Nephron (organoid): ENCODE results near the gene INPPL1.
"Not testable (repeated sequence)": the region's sequence is repeated elsewhere in the genome, so short reads cannot be mapped to it uniquely, and the experiment has no call there.

Experiments used
- H3K27ac Mint-ChIP-seq, 3 experiments: 2 replicates each; pipeline ENCODE4 v1.8.0; 2020; ENCODE audit warnings: mixed read lengths in 3 of 3, mild to moderate bottlenecking in 2 of 3, moderate library complexity in 1 of 3
- H3K27me3 Mint-ChIP-seq: 2 replicates; pipeline ENCODE4 v1.8.0; 2021; ENCODE audit warnings: low read depth, mild to moderate bottlenecking, moderate library complexity, mixed read lengths
- H3K36me3 Mint-ChIP-seq: 2 replicates; pipeline ENCODE4 v1.8.0; 2020; ENCODE audit warnings: low read depth, mixed read lengths
- H3K4me1 Mint-ChIP-seq: 2 replicates; pipeline ENCODE4 v1.8.0; 2020; ENCODE audit warnings: mixed read lengths
- H3K4me3 Mint-ChIP-seq, 3 experiments: 2 replicates each; pipeline ENCODE4 v1.8.0; 2020; ENCODE audit warnings: mild to moderate bottlenecking in 3 of 3, mixed read lengths in 3 of 3, moderate library complexity in 2 of 3
- H3K9me3 Mint-ChIP-seq: 2 replicates; pipeline ENCODE4 v1.8.0; 2020; ENCODE audit warnings: mixed read lengths
- CTCF ChIP-seq, 3 experiments: fragments of 200-600 bp; sonication (generic); IDR thresholded peaks; one replicate each; pipeline ENCODE4 v1.5.0; 2021; ENCODE audit warnings: antibody characterized with exemption in 3 of 3; ENCODE audit not compliant: unreplicated experiment in 3 of 3

The INPPL1 gene

GRCh38 chr11:72188267-72188666 lies 36.3 kb upstream of the INPPL1 start:
- H3K27me3 Mint-ChIP-seq, result peaks cover 3% of the 10 kb centered on the region
- TF ChIP-seq CTCF (IDR thresholded peaks at IDR 0.05; ENCODE audit: unreplicated experiment in 3 of 3), result no peak
- no peaks in the 10 kb centered on the region for H3K9me3 Mint-ChIP-seq
- no peak overlapping the region for H3K4me3 Mint-ChIP-seq
- H3K4me1 Mint-ChIP-seq, result peaks cover 41% of the 10 kb centered on the region
- H3K36me3 Mint-ChIP-seq, result no peaks in the 10 kb centered on the region
- H3K27ac Mint-ChIP-seq, result no peak overlapping the region

- H3K27me3 Mint-ChIP-seq, result peaks cover 3% of the 10 kb centered on the region
- H3K4me3 Mint-ChIP-seq, result no peak overlapping the region
- H3K9me3 Mint-ChIP-seq, result no peaks in the 10 kb centered on the region
- peaks cover 36% of the 10 kb centered on the region for H3K4me1 Mint-ChIP-seq
- H3K36me3 Mint-ChIP-seq, result no peaks in the 10 kb centered on the region
- H3K27ac Mint-ChIP-seq, result peak overlapping the region; percentile 54 to 78 (median 57)
- TF ChIP-seq CTCF (IDR thresholded peaks at IDR 0.05; ENCODE audit: unreplicated experiment in 3 of 3), result no peak
These were observed 34.9 kb upstream of the INPPL1 start for GRCh38 chr11:72189455-72190250.

GRCh38 chr11:72190631-72191071 lies 33.9 kb upstream of the INPPL1 start:
- no peaks in the 10 kb centered on the region for H3K36me3 Mint-ChIP-seq
- no peak overlapping the region for H3K4me3 Mint-ChIP-seq
- H3K27me3 Mint-ChIP-seq, result peaks cover 3% of the 10 kb centered on the region
- H3K4me1 Mint-ChIP-seq, result peaks cover 36% of the 10 kb centered on the region
- no peaks in the 10 kb centered on the region for H3K9me3 Mint-ChIP-seq
- TF ChIP-seq CTCF (IDR thresholded peaks at IDR 0.05; ENCODE audit: unreplicated experiment in 3 of 3), result no peak
- H3K27ac Mint-ChIP-seq, result peak overlapping the region; percentile 44 to 78 (median 57)

- peak within 1 kb of the TSS in 2 of 3 experiments; percentile 18 to 36 for H3K4me3 Mint-ChIP-seq
- H3K36me3 Mint-ChIP-seq, result no peaks in the 10 kb centered on the region
- peaks cover 36% of the 10 kb centered on the region for H3K4me1 Mint-ChIP-seq
- peaks cover 3% of the 10 kb centered on the region for H3K27me3 Mint-ChIP-seq
- TF ChIP-seq CTCF (IDR thresholded peaks at IDR 0.05; ENCODE audit: unreplicated experiment in 3 of 3), result no peak
- H3K27ac Mint-ChIP-seq, result peak within 1 kb of the TSS; percentile 63 to 78 (median 71)
- no peaks in the 10 kb centered on the region for H3K9me3 Mint-ChIP-seq
These were observed 32.6 kb upstream of the INPPL1 start, which contains the start of gene FOLR1 for GRCh38 chr11:72191961-72192381. FOLR1 (plus strand) TSS chr11:72192140; CDS start chr11:72192174, 34 bp downstream.

GRCh38 chr11:72195518-72196270 lies 28.9 kb upstream of the INPPL1 start:
- no peaks in the 10 kb centered on the region for H3K27me3 Mint-ChIP-seq
- H3K27ac Mint-ChIP-seq, result peak overlapping the region in 1 of 3 experiments; percentile 20
- H3K9me3 Mint-ChIP-seq, result no peaks in the 10 kb centered on the region
- peaks cover 15% of the 10 kb centered on the region for H3K4me1 Mint-ChIP-seq
- H3K4me3 Mint-ChIP-seq, result no peak overlapping the region
- TF ChIP-seq CTCF (IDR thresholded peaks at IDR 0.05; ENCODE audit: unreplicated experiment in 3 of 3), result no peak
- H3K36me3 Mint-ChIP-seq, result no peaks in the 10 kb centered on the region

- H3K4me1 Mint-ChIP-seq, result not testable (repeated sequence)
These were observed 23.1 kb upstream of the INPPL1 start for GRCh38 chr11:72201445-72201844.

More at GRCh38 chr11:72201445-72201844, 23.1 kb upstream of the INPPL1 start:
- not testable (repeated sequence) for H3K27ac Mint-ChIP-seq, H3K36me3 Mint-ChIP-seq, H3K4me3 Mint-ChIP-seq, H3K9me3 Mint-ChIP-seq, H3K27me3 Mint-ChIP-seq
